NCI-H226 (cell line): ENCODE data around the gene PADI3.

Experiments
- DNase-seq: peaks from one replicate; pipeline ENCODE4 v3.0.0-alpha.2; 2015

Gene PADI3

DNA sequence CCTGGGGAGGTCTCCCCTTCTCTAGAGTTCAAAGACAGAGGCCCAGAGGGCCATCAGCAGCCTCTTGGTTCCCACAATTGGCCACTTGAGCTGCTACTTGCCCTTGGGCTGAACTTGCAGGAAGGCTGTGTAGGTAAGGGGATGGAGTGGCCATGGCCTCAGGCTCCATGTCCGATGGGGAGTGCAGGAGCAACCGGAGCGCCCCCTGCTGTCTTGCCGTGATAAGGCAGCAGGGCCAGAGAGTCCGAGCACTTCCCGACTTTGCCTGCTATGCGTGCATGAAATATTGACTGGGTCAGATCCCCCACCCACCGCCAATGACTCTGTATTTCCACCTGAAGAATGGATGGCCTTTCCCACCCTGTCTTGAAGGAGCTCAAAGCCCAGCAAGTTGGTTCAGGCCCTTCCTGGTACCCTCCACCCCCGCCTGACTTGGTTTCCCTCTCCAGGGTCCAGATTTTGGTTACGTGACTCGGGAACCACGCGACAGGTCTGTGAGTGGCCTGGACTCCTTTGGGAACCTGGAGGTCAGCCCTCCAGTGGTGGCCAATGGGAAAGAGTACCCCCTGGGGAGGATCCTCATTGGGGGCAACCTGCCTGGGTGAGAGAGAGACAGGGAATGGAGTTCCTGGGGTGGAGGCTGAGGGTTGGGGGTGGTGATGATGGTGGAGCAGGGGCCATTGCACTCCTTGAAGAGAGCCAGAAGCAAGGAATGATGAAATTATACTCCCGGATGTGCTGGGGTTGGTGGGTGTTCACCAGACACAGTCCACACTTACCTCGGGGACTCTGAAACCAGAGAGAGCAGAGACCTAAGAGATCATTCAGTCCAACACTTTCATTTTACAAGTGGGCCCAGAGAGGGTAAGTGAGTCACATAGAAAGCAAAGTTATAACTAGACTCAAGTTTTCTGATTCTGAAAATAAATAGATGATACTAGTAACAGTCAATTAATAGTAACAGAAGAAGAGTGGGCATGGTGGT is 25.6 kb downstream of the PADI3 start:
- DNase-seq: peak; percentile 42

DNA sequence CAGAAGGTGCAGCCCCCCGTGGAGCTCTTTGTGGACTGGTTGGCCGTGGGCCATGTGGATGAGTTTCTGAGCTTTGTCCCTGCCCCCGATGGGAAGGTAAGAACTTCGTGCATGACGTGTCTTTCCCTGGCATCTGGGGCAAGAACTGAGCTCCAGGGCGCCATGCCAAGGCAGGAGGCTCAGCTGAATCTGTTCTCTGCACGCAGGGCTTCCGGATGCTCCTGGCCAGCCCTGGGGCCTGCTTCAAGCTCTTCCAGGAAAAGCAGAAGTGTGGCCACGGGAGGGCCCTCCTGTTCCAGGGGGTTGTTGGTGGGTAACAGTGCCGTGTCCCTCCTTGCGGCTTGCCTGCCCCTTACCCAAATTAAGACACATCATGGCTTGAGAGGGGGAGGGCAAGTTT is 27.7 kb downstream of the PADI3 start:
- peak; percentile 94 for DNase-seq

DNA sequence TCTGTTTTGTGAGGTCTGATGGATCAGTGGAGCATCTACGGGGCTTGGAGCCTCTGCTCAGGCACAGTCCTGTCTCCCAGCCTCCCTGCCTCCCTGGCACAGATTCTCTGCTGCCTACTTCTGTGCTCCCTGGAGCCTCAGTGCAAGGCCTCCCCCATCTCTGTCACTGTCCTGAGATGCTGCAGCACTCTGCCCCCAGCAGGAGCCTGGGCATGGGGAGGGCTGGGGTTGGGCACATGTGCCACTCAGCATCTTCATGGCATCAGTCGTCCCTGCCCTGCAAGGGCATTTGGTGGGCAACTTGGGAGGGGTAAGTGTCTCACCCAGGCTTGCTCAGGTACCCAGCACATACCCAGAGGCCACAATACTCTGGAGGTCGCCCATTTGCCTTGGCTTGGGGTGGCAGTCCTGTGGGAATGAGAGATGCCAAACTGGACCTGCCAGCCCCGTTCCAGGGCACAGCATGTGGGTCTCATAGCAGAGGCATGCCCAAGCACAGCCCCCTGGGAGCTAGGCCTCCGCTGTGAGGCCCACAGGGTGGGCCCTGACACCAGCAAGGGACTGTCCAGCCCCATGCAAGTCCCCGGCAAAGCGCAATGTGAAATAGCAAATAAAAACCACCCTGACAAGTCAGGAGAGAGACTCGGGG is 28.7 kb downstream of the PADI3 start:
- DNase-seq: no peak

DNA sequence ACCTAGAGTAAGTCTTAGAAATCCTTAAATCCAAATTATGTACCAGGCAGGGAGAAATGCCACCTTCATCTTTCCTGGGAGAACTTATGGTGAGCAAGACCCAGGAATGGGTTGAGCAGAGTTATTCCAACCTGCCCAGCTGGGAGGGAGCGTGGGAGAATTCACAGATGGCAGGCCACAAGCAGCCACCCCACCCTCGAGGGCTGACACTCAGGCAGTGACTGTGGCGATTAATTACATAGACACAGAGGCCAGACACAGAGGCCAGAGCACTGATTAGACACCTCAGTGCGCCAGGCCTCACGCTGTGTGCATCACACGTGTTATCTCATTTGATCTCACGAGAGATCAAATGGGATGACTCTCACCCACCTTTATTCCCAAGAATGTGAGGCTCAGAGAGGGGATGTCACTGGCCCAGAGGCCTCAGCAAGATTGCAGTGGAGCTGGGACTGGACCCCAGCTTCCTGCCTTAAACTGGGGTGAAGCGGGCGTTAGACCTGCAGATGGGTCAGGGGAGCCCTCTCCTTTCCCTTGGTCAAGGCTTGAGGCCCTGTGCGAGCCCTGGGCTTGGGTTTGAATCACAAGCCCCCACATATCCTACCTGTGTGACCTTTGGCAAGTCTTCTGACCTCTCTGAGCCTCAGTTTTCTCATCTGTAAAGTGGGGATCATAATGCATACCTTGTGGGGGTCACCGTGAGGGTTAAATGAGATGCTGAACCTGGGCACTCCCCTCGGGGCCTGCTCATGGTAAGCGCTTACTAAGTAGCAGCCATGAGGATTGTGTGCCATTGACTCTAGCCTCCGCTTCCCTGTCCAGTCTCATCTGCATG is 30.3 kb downstream of the PADI3 start:
- DNase-seq: no peak

DNA sequence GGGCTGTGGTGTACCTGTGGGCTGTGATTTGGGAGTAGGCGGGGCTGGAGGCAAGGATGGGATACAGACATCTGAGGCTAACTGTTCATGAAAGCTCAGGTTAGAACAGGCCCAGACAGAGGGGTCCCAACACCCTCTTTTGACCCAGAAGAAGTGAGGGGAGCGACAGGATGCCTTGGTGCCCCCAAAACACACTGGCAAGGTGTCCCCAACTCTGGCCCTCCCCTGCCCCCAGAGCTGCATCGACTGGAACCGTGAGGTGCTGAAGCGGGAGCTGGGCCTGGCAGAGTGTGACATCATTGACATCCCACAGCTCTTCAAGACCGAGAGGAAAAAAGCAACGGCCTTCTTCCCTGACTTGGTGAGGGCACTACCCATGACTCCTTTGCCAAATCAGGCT is 31.5 kb downstream of the PADI3 start:
- DNase-seq: no peak

DNA sequence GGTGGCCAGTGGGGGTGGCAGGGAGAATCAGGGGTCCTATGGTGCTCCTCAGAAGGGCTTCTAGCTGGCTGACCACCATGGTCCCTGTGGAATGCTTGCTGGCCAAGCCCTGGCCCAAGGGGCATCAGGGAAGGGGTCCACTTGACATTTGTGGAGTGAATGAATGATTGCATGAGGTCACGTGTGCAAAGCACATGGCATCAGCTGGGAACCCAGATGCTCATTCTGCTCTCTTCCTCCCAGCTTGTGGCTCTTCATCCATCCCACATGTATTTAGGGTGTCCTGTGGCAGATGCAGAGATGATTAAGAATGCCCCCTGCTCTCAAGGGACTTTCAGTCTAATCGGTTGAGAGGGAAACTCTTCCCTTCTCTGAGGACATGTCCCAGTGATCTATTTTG is 32.0 kb downstream of the PADI3 start:
- no peak for DNase-seq

DNA sequence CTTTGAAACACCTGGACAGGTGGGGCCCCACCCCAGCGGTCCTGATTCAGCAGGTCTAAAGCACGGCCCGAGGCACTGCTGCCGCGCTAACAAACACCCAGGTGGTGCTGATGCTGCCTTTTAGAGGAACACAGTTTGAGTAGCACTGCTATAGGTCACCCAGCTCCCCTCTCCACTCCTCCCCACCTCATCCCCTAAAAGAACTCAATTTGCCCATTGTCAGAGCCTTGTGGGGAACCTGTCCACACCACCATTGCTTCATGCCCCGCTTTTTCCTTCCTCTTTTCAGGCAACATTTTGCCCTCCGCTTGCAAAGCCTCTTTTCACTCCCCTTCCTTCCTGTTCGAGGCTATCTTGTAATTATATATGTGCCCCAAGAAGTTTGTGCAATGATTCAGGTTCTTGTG is 32.9 kb downstream of the PADI3 start:
- DNase-seq: no peak

DNA sequence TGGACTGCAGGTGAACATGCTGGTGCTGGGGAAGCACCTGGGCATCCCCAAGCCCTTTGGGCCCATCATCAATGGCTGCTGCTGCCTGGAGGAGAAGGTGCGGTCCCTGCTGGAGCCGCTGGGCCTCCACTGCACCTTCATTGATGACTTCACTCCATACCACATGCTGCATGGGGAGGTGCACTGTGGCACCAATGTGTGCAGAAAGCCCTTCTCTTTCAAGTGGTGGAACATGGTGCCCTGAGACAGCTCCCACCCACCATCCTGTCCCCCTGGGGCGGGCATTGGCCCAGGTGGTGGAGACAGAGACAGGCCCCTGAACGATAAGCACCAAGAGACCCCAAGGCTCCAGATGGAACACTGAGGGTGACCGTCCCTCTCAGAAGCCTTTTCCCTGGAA is 33.9 kb downstream of the PADI3 start:
- DNase-seq: no peak

DNA sequence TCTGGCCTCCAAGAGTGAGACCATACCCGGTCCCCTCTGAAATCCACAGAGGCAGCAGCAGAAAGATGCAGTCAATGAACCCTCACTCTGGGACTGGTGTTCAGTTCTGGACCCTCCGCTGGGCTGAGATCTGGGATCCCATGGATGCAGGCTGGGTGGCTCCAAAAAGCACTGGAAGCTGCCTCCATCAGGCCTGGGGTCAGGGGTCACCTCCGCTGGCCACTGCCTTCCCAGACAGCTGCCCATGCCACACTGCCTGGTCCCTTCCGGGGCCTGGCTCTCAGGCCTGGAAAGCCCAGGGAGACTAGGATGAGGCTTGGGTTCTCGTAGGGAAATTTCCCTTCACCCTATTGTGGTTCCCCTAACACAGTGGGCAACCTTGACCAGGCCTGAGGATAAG is 37.7 kb downstream of the PADI3 start:
- no peak for DNase-seq

DNA sequence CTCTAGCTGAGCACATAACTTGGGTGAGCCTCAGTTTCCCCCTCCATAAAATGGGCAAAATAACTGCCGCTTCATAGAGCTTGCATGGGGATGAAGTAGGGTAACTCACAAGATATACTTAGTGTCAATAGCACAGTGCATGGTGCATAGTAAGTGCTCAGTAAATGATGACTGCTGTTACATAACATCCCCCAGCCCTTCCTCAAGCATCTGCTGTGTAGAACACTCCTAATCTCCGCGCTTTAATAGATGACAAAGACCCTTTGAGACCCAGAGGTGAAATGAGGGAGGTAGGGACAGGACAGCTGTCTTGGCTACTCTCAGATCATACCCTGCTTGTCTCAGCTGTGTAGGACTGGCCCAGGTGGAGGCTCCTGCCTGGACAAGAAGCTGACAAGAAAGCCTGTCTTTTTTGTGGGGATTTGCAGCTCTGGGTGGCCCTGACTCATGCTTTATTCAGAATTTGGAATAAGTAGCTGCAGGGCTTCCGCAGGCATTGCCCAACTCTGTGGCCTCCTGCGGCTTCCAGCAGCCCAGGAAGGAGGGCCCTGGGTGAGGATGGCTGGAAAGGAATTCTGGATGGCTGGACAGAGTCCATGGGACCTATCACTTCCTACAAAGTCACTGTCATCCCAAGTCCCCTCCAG is 38.4 kb downstream of the PADI3 start:
- peak; percentile 82 for DNase-seq

DNA sequence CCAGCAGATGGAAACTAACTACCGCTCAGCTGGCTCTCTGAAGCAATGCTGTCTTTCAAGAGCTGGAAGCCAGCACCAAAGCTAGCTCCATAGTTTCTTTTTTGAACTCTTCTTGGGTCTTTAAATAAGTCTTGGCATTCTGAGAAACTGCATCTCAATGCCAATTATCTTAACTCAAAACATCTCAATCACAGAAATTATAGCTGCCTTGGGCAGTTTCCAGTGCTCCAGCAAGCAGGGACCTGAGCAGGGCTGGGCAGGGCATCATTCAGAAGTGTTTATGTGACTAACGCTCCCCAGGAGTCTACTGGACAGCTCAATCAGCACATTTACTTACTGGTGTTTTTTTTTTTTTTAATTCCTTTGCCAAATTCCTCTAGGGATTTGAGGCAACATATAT is 40.8 kb downstream of the PADI3 start:
- peak; percentile 54 for DNase-seq

DNA sequence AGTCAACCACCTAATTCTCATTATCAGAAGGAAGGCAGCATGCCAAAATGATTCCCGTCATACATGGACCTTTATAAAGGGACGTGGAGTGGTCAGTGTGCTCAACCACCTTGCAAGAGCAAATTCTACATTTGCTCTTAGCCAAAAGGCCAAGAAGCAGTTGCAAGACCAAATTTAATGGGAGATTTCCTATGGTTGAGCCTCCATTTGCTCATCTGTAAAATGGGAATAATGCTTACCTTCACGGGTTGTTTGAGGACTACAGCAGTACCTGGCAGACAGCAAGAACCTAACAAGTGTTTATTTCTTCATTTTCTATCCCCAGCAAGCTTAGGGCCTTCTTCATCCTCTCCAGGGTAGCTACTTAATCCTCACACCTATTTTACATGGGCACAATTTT is 41.7 kb downstream of the PADI3 start:
- DNase-seq: no peak

DNA sequence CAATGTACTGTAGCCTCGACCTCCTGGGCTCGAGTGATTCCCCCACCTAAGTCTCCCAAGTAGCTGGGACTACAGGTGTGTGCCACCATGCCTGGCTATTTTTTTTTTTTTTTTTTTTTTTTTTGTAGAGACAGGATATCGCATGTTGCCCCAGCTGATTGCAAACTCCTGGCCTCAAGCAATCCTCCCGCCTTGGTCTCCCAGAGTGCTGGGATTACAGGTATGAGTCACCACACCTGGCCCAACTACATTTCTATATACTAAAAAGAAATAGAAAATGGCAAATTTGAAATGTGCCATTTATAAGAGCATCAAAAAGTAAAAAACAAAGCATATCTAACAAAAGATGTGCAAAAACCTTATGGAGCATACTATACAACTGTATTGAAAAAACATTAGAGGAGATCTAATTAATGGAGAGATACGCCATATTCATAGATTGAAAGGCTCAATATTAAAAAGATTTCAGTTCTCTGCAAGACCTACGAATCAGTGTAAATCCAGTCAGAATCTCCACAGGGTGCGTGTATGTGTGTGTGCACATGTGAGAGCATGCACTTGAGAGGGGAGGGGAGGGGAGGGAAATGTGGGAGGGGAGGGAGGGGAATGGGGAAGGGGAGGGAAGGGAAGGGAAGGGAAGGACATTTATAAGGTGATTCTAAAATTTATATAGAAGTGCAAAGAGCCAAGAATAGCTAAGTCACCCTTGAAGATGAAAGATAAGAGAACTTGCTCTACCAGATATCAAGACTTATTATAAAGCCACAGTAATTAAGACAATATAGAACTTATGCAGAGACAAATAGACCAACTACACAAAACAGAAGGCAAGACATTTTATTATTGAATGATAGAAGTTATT is 43.6 kb downstream of the PADI3 start:
- DNase-seq: no peak

DNA sequence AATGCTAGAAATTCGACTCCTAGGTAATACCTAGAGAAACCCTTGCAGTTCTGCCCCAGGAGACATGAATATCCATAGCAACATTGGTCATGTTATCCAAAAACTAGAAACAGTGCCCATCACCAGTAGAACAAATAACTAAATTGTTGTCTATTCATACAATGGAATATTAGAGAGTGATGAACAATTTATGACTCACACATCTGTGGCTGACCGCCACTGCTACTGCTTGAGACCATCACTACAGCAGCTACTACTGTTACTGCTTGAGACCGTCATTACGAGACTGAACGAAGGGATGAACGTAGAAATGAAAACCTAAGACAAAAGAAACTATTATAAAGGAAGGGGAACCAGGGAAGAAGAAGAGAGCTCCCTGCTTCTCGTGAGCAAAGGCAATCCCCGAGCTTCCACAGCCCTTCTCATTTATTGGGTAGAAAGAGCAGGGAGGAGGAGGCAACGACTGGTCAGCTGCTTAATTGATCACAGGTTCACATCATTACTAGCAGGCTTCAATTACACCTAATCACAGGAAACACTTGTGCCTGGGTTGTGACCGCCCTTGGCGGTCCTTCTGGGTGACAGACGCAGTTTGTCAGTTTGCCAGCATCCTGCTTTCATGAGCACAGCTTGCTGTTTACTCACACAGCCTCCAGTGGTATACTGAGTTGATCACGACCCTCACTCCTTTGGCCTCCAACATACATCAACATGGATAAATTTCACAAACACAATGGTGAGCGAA is 45.0 kb downstream of the PADI3 start:
- DNase-seq: no peak

DNA sequence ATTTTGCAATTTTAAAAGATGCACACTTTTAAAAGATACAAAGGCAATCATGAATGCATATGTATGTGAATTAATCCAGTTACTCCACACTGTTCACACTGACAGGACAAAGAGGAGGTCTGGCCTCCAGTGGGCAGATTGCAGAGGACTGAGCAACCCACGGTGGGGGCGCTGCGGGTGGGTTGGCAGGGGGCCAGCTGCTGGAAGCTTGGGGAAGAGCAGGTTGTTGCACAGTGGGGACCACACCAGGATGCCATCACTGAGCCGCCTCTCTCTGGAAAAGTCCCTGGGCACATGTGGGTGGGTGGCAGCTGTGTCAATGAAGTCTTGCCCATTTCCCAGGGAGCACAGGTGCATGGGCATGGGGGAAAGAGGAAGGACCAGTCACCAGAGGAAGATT is 46.4 kb downstream of the PADI3 start:
- DNase-seq: no peak

DNA sequence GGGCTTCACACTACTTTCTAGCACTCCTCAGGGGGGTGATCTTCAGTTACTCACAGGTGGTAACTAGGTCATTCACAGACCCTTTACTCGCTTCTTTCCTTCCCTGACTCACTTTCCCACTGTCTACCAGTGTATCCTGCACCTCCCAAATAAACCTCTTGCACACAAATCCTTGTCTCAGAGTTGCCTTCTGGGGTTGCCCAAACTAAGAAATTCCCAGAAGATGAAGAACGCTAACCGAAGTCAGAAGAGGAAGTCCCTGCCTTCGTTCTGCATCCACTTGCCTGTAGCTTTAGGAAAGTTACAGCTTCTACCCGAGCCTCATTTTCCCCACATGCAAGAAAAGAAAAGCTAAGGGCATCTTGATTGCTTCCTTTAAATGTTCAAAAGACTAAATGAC is 47.2 kb downstream of the PADI3 start:
- no peak for DNase-seq

DNA sequence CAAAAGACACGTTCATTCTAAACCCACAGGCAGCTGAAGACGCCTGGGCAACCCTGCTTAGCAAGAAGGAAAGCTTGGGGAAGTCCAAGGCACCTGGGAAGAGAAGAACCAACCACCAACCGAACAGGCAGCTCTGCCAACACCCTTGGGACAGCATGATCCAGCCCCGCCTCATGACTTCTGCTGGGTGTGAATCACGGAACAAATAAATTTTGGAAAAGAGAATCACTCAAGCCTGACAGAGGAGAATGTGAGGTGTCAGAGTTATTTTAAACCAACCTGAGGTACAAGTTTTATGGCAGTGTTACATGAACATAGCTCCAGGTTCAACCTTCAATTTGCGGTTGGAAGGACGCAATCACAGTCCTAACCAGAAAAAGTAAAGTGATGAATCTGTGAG is 49.1 kb downstream of the PADI3 start:
- no peak for DNase-seq

DNA sequence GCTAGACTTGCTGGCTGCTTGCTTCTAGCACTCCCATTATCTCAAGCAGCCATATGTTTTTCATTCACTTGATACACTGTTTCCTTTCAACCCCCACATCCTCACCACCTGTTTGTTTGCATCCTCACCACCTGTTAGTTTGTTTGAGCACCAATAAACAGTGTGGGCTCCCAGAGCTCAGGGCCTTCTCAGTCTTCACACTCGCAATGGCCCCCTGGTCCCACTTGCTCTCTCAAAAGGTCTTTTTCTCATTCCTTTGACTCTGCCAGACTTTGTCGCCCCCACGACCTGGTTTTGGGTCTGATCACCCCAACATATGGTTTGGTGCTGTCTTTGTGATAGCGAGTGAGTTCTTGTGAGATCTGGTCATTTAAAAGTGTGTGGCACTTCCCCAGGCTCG is 52.9 kb downstream of the PADI3 start:
- DNase-seq: no peak

DNA sequence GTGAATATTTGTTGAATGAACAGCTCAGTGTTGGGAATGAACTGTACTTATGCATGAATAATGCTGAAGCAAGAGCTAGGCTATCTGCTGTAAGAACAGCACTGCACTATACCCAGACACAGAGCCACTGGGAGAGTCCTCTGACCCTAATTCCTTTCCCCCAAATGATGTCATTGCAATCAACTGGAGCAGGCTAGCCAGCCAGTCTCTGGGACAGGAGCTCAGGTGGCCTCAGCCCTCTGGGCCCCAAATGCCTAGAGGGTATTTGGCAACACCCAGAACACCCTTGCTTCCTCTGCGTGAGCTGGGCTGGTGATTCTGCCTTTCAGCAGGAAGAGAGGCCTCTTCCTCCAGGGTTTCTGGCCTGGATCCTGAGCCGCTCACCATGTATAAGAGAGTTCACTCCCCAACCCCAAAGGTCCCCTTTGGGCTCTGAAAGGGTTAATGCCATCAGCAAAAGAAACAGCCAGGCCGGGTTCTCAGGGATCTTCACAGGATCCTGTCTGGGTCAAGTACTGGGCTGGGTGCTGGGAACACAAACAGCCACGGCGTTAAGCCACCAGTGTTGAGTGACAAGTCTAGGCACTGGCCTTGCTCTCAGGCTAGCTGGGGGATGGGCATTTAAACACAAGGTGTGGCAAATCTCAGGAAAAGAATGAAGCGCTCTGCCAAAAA is 55.4 kb downstream of the PADI3 start:
- peak; percentile 6 for DNase-seq

DNA sequence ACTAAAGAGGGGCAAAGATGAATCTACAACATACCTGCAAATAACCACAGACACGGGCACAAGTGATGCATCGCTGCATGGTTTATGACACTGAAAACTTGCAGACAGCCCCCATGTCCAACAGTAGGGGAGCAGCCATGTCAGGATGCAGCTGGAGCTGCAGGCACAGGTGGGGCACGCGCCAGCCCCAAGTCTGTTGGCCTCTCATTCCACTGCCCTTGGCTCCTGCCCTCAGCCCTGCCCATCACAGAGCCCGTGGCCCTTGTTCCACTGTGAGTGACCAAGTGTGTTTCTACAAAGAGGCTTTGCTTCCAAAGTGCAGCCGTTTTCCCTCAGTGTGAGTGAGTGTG is 55.9 kb downstream of the PADI3 start:
- no peak for DNase-seq
